SK-N-SH (cell line): ENCODE data around the gene BICC1.

Source experiments
- EP300 ChIP-seq, 2 experiments: IDR thresholded peaks; 2 replicates each; pipeline versions ENCODE4 v1.4.0 to v1.6.1; 2012; ENCODE audit warnings: borderline replicate concordance in 1 of 2, low read depth in 1 of 2, low read length in 1 of 2
- MAX ChIP-seq: IDR thresholded peaks from 2 replicates; pipeline ENCODE4 v1.4.0; 2012; ENCODE audit warnings: low read depth
- SIN3A ChIP-seq: IDR thresholded peaks from 2 replicates; pipeline ENCODE4 v1.6.1; 2012; ENCODE audit warnings: low read depth, mild to moderate bottlenecking, low read length, moderate library complexity, borderline replicate concordance
- SMC3 ChIP-seq: IDR thresholded peaks from 2 replicates; pipeline ENCODE4 v1.6.1; 2012; ENCODE audit warnings: low read depth, low read length, improper control_type of control experiment

GRCh38 chr10:58622246-58622645 lies 109.6 kb downstream of the BICC1 start:
- TF ChIP-seq SIN3A (no peak), SMC3 (no peak), MAX (no peak), EP300 (IDR thresholded peaks at IDR 0.05; ENCODE audit: borderline replicate concordance in 1 of 2, low read depth in 1 of 2, low read length in 1 of 2) (no peak)
